H9 (cell line): ENCODE data around the gene TRRAP. TPM values are rescaled to one million over a fixed set of nuclear protein-coding genes. Genes with fewer than 3 reads are reported as not detected.

Experiments
- DNase-seq: peaks from one replicate; pipeline ENCODE4 v3.0.0-alpha.2; 2017
- H2AFZ ChIP-seq: one replicate; pipeline ENCODE4 v1.6.1; 2013; ENCODE audit warnings: mild to moderate bottlenecking, low read length, control low read depth, moderate library complexity
- H2AK5ac ChIP-seq: 2 replicates; pipeline ENCODE4 v1.6.1; 2013; ENCODE audit warnings: low read length, control low read depth, mixed read lengths; ENCODE audit not compliant: insufficient read length
- H2BK120ac ChIP-seq: one replicate; pipeline ENCODE4 v1.6.1; 2013; ENCODE audit warnings: low read depth, mild to moderate bottlenecking, low read length, control low read depth, inconsistent platforms; ENCODE audit not compliant: poor library complexity, severe bottlenecking
- H2BK12ac ChIP-seq: 2 replicates; pipeline ENCODE4 v1.6.1; 2013; ENCODE audit warnings: low read length, control low read depth, mixed read lengths, low read depth; ENCODE audit not compliant: insufficient read length
- H2BK15ac ChIP-seq: 2 replicates; pipeline ENCODE4 v1.6.1; 2013; ENCODE audit warnings: low read depth, low read length, control low read depth
- H2BK20ac ChIP-seq: one replicate; pipeline ENCODE4 v1.6.1; 2013; ENCODE audit warnings: low read depth, mild to moderate bottlenecking, low read length, control low read depth, inconsistent platforms; ENCODE audit not compliant: poor library complexity, severe bottlenecking
- H2BK5ac ChIP-seq: 2 replicates; pipeline ENCODE4 v1.6.1; 2013; ENCODE audit warnings: low read length, control low read depth, mixed read lengths; ENCODE audit not compliant: insufficient read length
- H3K14ac ChIP-seq: 2 replicates; pipeline ENCODE4 v1.6.1; 2013; ENCODE audit warnings: low read length, control low read depth; ENCODE audit not compliant: insufficient read depth
- H3K18ac ChIP-seq: 2 replicates; pipeline ENCODE4 v1.6.1; 2013; ENCODE audit warnings: low read depth, mild to moderate bottlenecking, mixed read lengths, low read length, control low read depth; ENCODE audit not compliant: insufficient read length
- H3K23ac ChIP-seq: 2 replicates; pipeline ENCODE4 v1.6.1; 2013; ENCODE audit warnings: low read length, control low read depth, mixed read lengths, low read depth; ENCODE audit not compliant: insufficient read length
- H3K23me2 ChIP-seq: 2 replicates; pipeline ENCODE4 v1.6.1; 2013; ENCODE audit warnings: low read depth, mild to moderate bottlenecking, mixed read lengths, low read length, control low read depth; ENCODE audit not compliant: insufficient read length, poor library complexity, severe bottlenecking
- H3K27ac ChIP-seq: 2 replicates; pipeline ENCODE4 v1.5.1; 2013; ENCODE audit warnings: low read length, control low read depth, mixed read lengths, low read depth; ENCODE audit not compliant: insufficient read length
- H3K27me3 ChIP-seq: 2 replicates; pipeline ENCODE4 v1.6.1; 2013; ENCODE audit warnings: low read length, control low read depth, inconsistent platforms; ENCODE audit not compliant: insufficient read depth
- H3K4ac ChIP-seq: 2 replicates; pipeline ENCODE4 v1.6.1; 2013; ENCODE audit warnings: low read depth, mild to moderate bottlenecking, control low read depth, inconsistent platforms, low read length, moderate library complexity
- H3K4me1 ChIP-seq: 2 replicates; pipeline ENCODE4 v1.6.1; 2013; ENCODE audit warnings: low read length, control low read depth, inconsistent platforms; ENCODE audit not compliant: insufficient read depth
- H3K4me2 ChIP-seq: 2 replicates; pipeline ENCODE4 v1.6.1; 2013; ENCODE audit warnings: low read length, control low read depth, mixed read lengths; ENCODE audit not compliant: insufficient read length, insufficient read depth
- H3K56ac ChIP-seq: 2 replicates; pipeline ENCODE4 v1.6.1; 2013; ENCODE audit warnings: low read depth, mild to moderate bottlenecking, mixed read lengths, low read length, control low read depth; ENCODE audit not compliant: insufficient read length
- H3K79me1 ChIP-seq: 2 replicates; pipeline ENCODE4 v1.6.1; 2013; ENCODE audit warnings: low read depth, mild to moderate bottlenecking, moderate library complexity, low read length, control low read depth, inconsistent platforms; ENCODE audit not compliant: insufficient read depth, poor library complexity, severe bottlenecking
- H3K79me2 ChIP-seq: 2 replicates; pipeline ENCODE4 v1.6.1; 2013; ENCODE audit warnings: low read length, control low read depth, inconsistent platforms; ENCODE audit not compliant: insufficient read depth
- H3K9ac ChIP-seq: 2 replicates; pipeline ENCODE4 v1.6.1; 2013; ENCODE audit warnings: low read length, control low read depth, mixed read lengths; ENCODE audit not compliant: insufficient read length; ENCODE audit errors: extremely low read depth
- H3K9me3 ChIP-seq: one replicate; pipeline ENCODE4 v1.6.1; 2013; ENCODE audit warnings: low read depth, low read length, inconsistent platforms; ENCODE audit not compliant: control insufficient read depth
- H3T11ph ChIP-seq: one replicate; pipeline ENCODE4 v1.6.1; 2013; ENCODE audit warnings: mild to moderate bottlenecking, low read length, control low read depth, inconsistent platforms
- H4K20me1 ChIP-seq: one replicate; pipeline ENCODE4 v1.6.1; 2013; ENCODE audit not compliant: control insufficient read depth, insufficient read length, insufficient read depth
- H4K5ac ChIP-seq: 2 replicates; pipeline ENCODE4 v1.6.1; 2013; ENCODE audit warnings: low read depth, mild to moderate bottlenecking, mixed read lengths, low read length, control low read depth; ENCODE audit not compliant: insufficient read length
- H4K8ac ChIP-seq: replicated peaks from 2 replicates; pipeline ENCODE4 v1.6.1; 2013; ENCODE audit warnings: low read length, control low read depth, mixed read lengths, low read depth; ENCODE audit not compliant: insufficient read length
- H4K91ac ChIP-seq: 2 replicates; pipeline ENCODE4 v1.6.1; 2013; ENCODE audit warnings: low read depth, mild to moderate bottlenecking, moderate library complexity, mixed read lengths, low read length, control low read depth; ENCODE audit not compliant: insufficient read length
- H3K27ac Mint-ChIP-seq, 3 experiments: 2 replicates in 2 of 3; 3 replicates in 1 of 3; pipeline ENCODE4 v1.8.0; 2020 to 2021; ENCODE audit warnings: mixed read lengths in 3 of 3, mild to moderate bottlenecking in 1 of 3, moderate library complexity in 1 of 3
- H3K27me3 Mint-ChIP-seq: 2 replicates; pipeline ENCODE4 v1.8.0; 2021; ENCODE audit warnings: low read depth, mild to moderate bottlenecking, moderate library complexity, mixed read lengths
- H3K36me3 Mint-ChIP-seq, 3 experiments: 2 replicates in 2 of 3; 3 replicates in 1 of 3; pipeline ENCODE4 v1.8.0; 2020 to 2021; ENCODE audit warnings: low read depth in 3 of 3, mixed read lengths in 3 of 3; ENCODE audit not compliant: insufficient read depth in 1 of 3
- H3K4me1 Mint-ChIP-seq, 2 experiments: 2 replicates each; pipeline ENCODE4 v1.8.0; 2020; ENCODE audit warnings: mixed read lengths in 2 of 2
- H3K4me3 Mint-ChIP-seq, 2 experiments: 2 replicates in 1 of 2; 3 replicates in 1 of 2; pipeline ENCODE4 v1.8.0; 2020 to 2021; ENCODE audit warnings: mild to moderate bottlenecking in 2 of 2, mixed read lengths in 2 of 2, moderate library complexity in 1 of 2
- H3K9me3 Mint-ChIP-seq, 2 experiments: 2 replicates in 1 of 2; 3 replicates in 1 of 2; pipeline ENCODE4 v1.8.0; 2020; ENCODE audit warnings: mild to moderate bottlenecking in 2 of 2, mixed read lengths in 2 of 2, moderate library complexity in 1 of 2
- WGBS: extraction: QIAGEN DNeasy Blood & Tissue Kit; methylation state at CpG from one replicate; pipeline ENCODE4 v1.1.7; 2013; ENCODE audit warnings: missing lambda C conversion rate, low lambda C conversion rate, mixed read lengths; ENCODE audit not compliant: insufficient read length; ENCODE audit errors: extremely low coverage; 5-methylcytosine and 5-hydroxymethylcytosine counted together
- total RNA-seq: library from RNA; stranded (reverse); gene quantifications from 2 replicates; pipeline ENCODE4 v1.2.1, GENCODE V29; 2021
- TF ChIP-seq, protein P1 (sequence below): fragments of 200-600 bp; sonication (generic); conservative IDR thresholded peaks from 3 replicates; pipeline ENCODE4 v1.8.0; 2021; ENCODE audit warnings: antibody characterized with exemption, mild to moderate bottlenecking

Gene TRRAP
- total RNA-seq, 1 experiment from 2014 or later, result 58.6 TPM

DNA sequence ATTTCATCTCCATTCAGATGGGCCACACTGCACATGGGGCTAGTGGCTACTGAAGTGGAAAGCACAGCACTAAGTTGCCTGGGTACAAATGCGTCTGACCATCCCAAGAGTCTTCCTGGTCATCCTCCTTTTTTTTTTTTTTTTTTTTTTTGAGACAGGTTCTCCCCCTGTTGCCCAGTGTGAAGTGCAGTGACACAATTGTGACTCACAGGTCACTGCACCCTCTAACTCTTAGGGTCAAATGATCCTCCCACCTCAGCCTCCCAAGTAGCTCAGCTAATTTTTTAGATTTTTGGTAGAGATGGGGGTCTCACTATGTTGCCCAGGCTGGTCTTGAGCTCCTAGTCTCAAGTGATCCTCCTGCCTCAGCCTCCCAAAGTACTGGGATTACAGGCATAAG, 3.4 kb upstream of the TRRAP start:
- Histone ChIP-seq H2BK15ac (no peak overlapping the region), H3K79me2 (peaks cover 8% of the 10 kb centered on the region), H2BK120ac (no peak overlapping the region), H4K8ac (no peak overlapping the region), H2AFZ (no peak overlapping the region), H2BK20ac (no peak overlapping the region), H3K23ac (no peak overlapping the region), H3K27me3 (no peaks in the 10 kb centered on the region), H2AK5ac (no peak overlapping the region), H3K14ac (no peak overlapping the region), H4K91ac (no peak overlapping the region), H3K79me1 (peaks cover 4% of the 10 kb centered on the region), H4K5ac (no peak overlapping the region), H3K27ac (no peak overlapping the region), H3K9me3 (no peaks in the 10 kb centered on the region), H2BK12ac (no peak overlapping the region), H3K56ac (no peak overlapping the region), H3K9ac (no peak overlapping the region), H3K18ac (no peak overlapping the region), H3K4ac (no peak overlapping the region), H3K23me2 (peaks cover 7% of the 10 kb centered on the region), H4K20me1 (no peaks in the 10 kb centered on the region), H2BK5ac (no peak overlapping the region), H3K4me1 (no peaks in the 10 kb centered on the region; the same call in 1 of the 2 replicates), H3K4me2 (no peak overlapping the region), H3T11ph (no peak overlapping the region)
- TF ChIP-seq, protein P1, sequence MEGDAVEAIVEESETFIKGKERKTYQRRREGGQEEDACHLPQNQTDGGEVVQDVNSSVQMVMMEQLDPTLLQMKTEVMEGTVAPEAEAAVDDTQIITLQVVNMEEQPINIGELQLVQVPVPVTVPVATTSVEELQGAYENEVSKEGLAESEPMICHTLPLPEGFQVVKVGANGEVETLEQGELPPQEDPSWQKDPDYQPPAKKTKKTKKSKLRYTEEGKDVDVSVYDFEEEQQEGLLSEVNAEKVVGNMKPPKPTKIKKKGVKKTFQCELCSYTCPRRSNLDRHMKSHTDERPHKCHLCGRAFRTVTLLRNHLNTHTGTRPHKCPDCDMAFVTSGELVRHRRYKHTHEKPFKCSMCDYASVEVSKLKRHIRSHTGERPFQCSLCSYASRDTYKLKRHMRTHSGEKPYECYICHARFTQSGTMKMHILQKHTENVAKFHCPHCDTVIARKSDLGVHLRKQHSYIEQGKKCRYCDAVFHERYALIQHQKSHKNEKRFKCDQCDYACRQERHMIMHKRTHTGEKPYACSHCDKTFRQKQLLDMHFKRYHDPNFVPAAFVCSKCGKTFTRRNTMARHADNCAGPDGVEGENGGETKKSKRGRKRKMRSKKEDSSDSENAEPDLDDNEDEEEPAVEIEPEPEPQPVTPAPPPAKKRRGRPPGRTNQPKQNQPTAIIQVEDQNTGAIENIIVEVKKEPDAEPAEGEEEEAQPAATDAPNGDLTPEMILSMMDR, result no peak
- no CpG with 5 or more reads among the region's 1 CpG for WGBS
- Mint-ChIP-seq H3K9me3 (no peaks in the 10 kb centered on the region), H3K4me3 (no peak overlapping the region), H3K27me3 (peaks cover 28% of the 10 kb centered on the region), H3K27ac (no peak overlapping the region), H3K4me1 (peaks cover 13 to 16% of the 10 kb centered on the region in 2 experiments), H3K36me3 (no peaks in the 10 kb centered on the region)
- DNase-seq, result no peak
